Neural crest cell (in vitro differentiated cells): Measurements from ENCODE around the gene HPS1. TPM values are rescaled to one million over a fixed set of nuclear protein-coding genes. Genes with fewer than 3 reads are reported as not detected.

ENCODE experiments used
- DNase-seq: peaks from one replicate; pipeline ENCODE4 v3.0.0; 2021; ENCODE audit warnings: low read depth, mixed read lengths, low spot score
- H3K27ac Mint-ChIP-seq: one replicate; pipeline ENCODE4 v1.8.0; 2021; ENCODE audit warnings: mild to moderate bottlenecking, mixed read lengths; ENCODE audit not compliant: unreplicated experiment
- H3K27me3 Mint-ChIP-seq: 2 replicates; pipeline ENCODE4 v1.8.0; 2021; ENCODE audit warnings: low read depth, mild to moderate bottlenecking, mixed read lengths
- H3K36me3 Mint-ChIP-seq: 2 replicates; pipeline ENCODE4 v1.8.0; 2021; ENCODE audit warnings: low read depth, mild to moderate bottlenecking, mixed read lengths
- H3K4me1 Mint-ChIP-seq: 2 replicates; pipeline ENCODE4 v1.8.0; 2021; ENCODE audit warnings: mixed read lengths
- H3K4me3 Mint-ChIP-seq: one replicate; pipeline ENCODE4 v1.8.0; 2021; ENCODE audit warnings: mild to moderate bottlenecking, mixed read lengths
- H3K9me3 Mint-ChIP-seq: 2 replicates; pipeline ENCODE4 v1.8.0; 2021; ENCODE audit warnings: mixed read lengths
- CTCF ChIP-seq: fragments of 200-600 bp; sonication (generic); conservative IDR thresholded peaks from 2 replicates; pipeline ENCODE4 v1.5.0; 2021; ENCODE audit warnings: antibody characterized with exemption, mild to moderate bottlenecking
- total RNA-seq: library from RNA; stranded (reverse); gene quantifications from 2 replicates; pipeline ENCODE4 v1.2.1, GENCODE V29; 2021

The HPS1 gene
- total RNA-seq, 1 donor from 2014 or later, result 46.9 TPM

- no peak for TF ChIP-seq CTCF
- DNase-seq, result no peak
- Mint-ChIP-seq H3K9me3 (no peaks in the 10 kb centered on the region), H3K36me3 (no peaks in the 10 kb centered on the region), H3K27me3 (peaks cover 28% of the 10 kb centered on the region), H3K27ac (no peak overlapping the region), H3K4me3 (peak overlapping the region; percentile 62), H3K4me1 (peaks cover 10% of the 10 kb centered on the region)
Measured at GRCh38 chr10:98469001-98469931, 22.5 kb upstream of the HPS1 start.

GRCh38 chr10:98467506-98468318, 21.0 kb upstream of the HPS1 start:
- TF ChIP-seq CTCF, result peak; percentile 95
- Mint-ChIP-seq H3K27ac (no peak overlapping the region), H3K36me3 (no peaks in the 10 kb centered on the region), H3K4me3 (peak overlapping the region; percentile 95), H3K27me3 (peaks cover 28% of the 10 kb centered on the region), H3K4me1 (peaks cover 10% of the 10 kb centered on the region), H3K9me3 (no peaks in the 10 kb centered on the region)
- DNase-seq, result peak; percentile 54

GRCh38 chr10:98466861-98467505, 20.2 kb upstream of the HPS1 start:
- no peak overlapping the region for H3K27ac Mint-ChIP-seq
- peak overlapping the region; percentile 95 for H3K4me3 Mint-ChIP-seq

GRCh38 chr10:98465866-98466265, 19.1 kb upstream of the HPS1 start:
- peaks cover 23% of the 10 kb centered on the region for H3K27me3 Mint-ChIP-seq
- no peak for TF ChIP-seq CTCF
- no peak for DNase-seq
- H3K4me1 Mint-ChIP-seq, result peaks cover 10% of the 10 kb centered on the region
- no peak overlapping the region for H3K4me3 Mint-ChIP-seq
- H3K9me3 Mint-ChIP-seq, result no peaks in the 10 kb centered on the region
- no peaks in the 10 kb centered on the region for H3K36me3 Mint-ChIP-seq
- H3K27ac Mint-ChIP-seq, result no peak overlapping the region

More at GRCh38 chr10:98466861-98467505, 20.2 kb upstream of the HPS1 start:
- no peaks in the 10 kb centered on the region for H3K36me3 Mint-ChIP-seq
- TF ChIP-seq CTCF, result no peak
- H3K27me3 Mint-ChIP-seq, result peaks cover 28% of the 10 kb centered on the region
- no peaks in the 10 kb centered on the region for H3K9me3 Mint-ChIP-seq
- H3K4me1 Mint-ChIP-seq, result peaks cover 10% of the 10 kb centered on the region
- no peak for DNase-seq
